Measurements from ENCODE around the gene FGD5.

- TF ChIP-seq POLR2A (IDR thresholded peaks at IDR 0.05) (no peak), CTCF (IDR thresholded peaks at IDR 0.05) (peak in 2 of 7 experiments; percentile 33 to 45), POLR2AphosphoS5 (IDR thresholded peaks at IDR 0.05) (no peak)
Measured at GRCh38 chr3:14915636-14916222, 97.0 kb downstream of the FGD5 start.

Data from stomach (tissue), 4 donors.